EH (cell line): ENCODE results near the gene PGRMC2.

ENCODE experiments used
- DNase-seq: peaks from one replicate; pipeline ENCODE4 v3.0.0-alpha.2; 2015; ENCODE audit warnings: low read depth

The PGRMC2 gene

GRCh38 chr4:128287141-128287870 is at the start of gene PGRMC2:
TSS of gene PGRMC2 (minus strand) at chr4:128287813. CDS start at chr4:128287790, 23 bp downstream.
- peak; percentile 53 for DNase-seq

DNA sequence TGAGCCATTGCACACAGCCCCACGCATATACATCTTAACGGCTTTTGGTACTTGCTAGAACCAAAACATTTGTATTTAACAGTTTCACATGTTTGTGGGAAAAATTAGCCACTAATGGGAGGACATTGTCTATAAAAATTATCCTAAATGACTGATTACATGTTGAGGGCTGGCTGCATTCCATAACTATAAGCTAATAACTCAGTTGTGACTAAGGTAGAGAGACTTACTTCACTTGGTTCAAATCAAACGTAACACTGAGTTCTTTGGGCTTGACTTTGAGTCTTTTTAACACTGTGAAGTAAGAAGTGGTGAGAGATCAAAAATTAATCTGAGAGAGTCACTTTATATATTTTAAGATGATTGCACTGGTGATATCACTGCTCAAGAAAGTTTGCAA is 47.9 kb upstream of the PGRMC2 start:
- DNase-seq = no peak

DNA sequence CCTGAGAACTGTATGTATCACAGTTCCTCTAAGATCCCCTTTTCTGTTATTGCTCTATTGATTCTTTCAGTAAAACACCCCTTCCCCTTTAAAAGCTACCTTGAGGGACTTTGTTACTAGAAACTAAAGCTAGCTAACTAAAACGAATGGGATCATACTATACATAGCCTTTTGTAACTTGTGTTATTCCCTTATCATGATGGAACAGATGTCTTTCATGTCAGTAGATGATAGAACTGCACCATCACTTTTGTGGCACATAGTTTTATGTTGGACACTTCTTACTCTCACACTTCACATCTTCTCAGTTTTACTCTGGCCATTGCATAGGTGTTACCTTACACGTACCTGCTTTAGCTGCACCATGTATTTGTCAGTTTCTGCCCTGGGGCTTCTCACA is 46.6 kb upstream of the PGRMC2 start:
- DNase-seq = no peak

- peak; percentile 35 for DNase-seq
Observed at GRCh38 chr4:128333309-128334018, 45.9 kb upstream of the PGRMC2 start.

GRCh38 chr4:128332081-128332480 is 44.5 kb upstream of the PGRMC2 start:
- DNase-seq = peak; percentile 71

DNA sequence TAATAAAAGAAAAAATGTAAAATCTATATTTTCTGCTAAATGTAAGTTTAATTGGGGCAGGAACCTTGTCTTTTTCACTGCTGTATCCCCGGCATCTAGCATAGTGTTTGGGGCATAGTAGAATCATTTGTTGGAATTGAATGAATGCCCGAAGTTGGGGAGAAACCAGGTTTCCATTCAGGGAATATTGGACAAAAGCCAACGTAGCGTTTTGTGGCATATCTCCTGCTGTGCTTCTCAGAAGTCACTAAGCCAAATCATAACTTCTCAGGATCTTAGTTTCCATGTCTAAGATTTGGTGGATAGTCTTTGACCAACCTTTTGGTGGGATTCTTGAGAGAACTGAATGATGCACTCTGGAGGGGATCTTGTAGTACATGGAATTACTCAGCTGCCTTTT is 42.0 kb upstream of the PGRMC2 start:
- DNase-seq = no peak

DNA sequence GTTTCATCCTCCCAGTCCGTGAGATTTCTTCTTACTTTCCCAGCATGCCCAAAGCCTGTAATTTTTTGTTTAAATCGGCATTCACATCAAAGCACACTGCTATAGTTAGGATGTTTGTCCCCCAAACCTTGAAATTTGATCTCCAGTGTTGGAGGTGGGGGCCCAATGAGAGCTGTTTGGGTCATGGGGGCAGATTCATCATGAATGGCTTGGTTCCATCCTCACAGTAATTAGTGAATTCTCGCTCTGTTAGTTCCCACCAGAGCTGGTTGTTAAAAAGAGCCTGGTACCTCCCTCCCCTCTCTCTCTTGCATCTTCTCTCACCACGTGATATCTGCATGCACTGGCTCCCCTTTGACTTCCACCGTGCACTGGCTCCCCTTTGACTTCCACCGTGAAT is 40.5 kb upstream of the PGRMC2 start:
- no peak for DNase-seq

DNA sequence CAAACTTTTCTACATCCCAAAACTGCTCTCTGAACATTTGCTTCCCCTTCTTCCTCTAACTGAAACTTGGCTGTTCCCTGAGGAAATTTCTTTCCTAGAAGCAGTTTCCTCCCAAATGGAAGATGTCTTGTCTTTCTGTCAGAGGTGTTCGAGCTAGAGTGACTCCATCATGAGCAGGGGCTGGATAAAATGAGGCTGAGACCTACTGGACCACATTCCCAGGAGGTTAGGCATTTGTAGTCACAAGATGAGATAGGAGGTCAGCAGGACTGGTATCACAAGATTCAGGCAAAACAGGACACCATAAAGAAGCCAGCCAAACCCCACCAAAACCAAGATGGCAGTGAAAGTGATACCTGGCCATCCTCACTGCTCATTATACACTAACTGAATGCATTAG is 35.8 kb upstream of the PGRMC2 start:
- no peak for DNase-seq

- DNase-seq = peak; percentile 90
Observed at GRCh38 chr4:128322986-128323385, 35.4 kb upstream of the PGRMC2 start.

- peak; percentile 62 for DNase-seq
Observed at GRCh38 chr4:128322311-128322710, 34.7 kb upstream of the PGRMC2 start.

DNA sequence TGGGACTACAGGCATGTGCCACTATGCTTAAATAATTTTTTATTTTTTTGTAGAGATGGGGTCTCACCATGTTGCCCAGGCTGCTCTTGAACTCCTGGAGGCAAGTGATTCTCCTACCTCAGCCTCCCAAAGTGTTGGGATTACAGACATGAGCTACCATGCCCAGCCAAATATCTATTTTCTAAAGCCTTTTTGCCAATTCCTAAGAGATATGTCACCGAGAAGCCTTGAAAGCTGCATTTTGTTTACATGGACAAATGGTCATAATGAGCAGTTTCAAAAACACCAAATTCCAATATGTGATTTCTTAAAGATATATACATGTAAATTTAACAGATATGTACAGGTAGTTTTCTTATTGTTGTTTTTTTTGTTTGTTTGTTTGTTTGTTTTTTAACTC is 33.0 kb upstream of the PGRMC2 start:
- peak; percentile 55 for DNase-seq

GRCh38 chr4:128315756-128316520 is 28.3 kb upstream of the PGRMC2 start:
- DNase-seq = peak; percentile 63

DNA sequence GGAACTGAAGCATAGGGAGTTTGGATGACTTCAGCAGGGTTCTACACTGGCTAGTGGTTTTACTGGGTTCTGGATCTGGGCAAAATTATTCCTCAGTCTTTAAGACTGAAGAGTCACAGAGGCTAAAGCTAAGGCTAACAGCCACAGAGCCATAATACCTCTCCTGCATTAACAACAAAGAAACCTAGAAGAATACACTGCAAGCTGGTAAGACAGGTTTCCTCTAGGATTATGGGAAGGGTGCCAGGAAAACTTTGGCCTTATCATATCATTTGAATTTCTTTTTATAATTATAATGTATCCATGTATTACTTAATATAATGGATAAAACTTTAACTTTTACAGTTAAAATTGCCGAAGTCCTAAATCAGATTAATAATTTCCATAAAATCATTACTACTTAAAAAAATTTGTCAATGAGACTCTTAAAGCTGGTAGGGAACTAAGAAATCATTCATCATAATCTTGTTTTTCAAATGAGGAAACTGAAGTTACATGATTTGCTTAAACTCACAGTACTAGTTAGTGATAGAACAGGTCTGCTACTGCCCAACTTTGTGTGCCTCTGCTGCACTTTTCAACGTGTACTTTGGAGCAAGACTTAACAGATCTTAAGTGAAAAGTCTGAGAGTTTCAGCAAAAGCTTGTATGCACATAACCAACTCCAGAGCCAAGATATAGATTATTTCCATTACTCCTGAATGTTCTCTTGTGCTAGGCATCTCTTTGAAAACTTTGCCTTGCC is 24.2 kb upstream of the PGRMC2 start:
- DNase-seq = no peak

- DNase-seq = peak; percentile 30
Observed at GRCh38 chr4:128310266-128310697, 22.7 kb upstream of the PGRMC2 start.

DNA sequence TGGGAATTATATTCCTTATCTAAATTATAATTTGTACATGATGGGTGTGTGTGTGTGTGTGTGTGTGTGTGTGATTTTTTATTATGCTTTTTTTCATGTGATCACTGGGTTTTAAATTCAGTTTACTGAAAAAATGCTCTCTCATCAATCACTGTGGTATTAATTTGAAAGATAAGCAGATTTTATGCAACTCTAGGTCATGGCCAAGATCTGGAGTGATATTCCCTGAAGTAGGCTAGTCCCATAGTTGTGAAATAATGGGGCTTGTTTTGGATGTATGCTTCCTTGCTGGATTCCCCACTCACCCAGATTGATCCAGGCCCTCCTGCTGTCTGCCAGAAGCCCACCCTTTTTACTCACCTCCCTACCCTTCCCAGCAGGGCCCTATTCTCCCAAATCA is 22.0 kb upstream of the PGRMC2 start:
- DNase-seq = no peak

DNA sequence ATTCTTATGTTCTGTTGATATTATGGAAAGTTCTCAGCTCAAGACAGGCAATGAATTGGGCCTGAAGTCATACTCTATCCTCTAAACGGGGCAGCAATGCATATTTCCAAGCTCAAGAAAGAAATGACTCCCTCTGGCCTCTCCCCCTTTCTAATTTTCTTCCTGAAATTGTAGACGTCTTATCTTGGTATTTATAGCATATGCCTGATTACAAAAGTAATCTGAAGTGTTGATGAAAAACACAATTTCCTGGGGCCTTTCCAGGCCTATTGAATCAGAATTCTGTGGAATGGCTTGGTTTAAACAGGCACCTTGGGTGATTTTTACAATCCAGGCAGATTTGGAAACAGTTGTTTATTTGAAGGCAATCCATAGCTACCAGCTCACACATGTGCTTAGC is 21.4 kb upstream of the PGRMC2 start:
- DNase-seq = no peak

DNA sequence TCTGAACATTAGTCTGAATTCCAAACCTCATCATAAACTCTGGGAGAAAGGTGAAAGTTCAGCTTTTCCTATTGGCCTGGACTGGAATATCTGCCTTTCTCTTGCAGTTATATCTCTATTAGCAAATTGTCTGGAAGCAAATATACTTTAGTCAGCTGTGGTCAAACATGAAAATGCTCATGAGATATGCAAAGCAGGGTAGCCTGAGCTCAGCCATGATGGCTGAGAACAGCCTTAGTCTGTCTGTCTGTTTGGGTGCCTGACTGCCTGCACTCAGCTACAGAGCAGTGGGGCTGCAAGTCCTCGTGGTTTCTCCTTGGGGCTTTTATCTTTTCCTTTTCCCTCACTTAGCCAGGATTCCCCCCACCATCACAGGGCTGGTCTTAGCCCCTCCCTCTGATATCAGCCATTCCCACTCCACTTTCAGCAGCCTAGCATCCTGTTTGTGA is 19.5 kb upstream of the PGRMC2 start:
- no peak for DNase-seq

DNA sequence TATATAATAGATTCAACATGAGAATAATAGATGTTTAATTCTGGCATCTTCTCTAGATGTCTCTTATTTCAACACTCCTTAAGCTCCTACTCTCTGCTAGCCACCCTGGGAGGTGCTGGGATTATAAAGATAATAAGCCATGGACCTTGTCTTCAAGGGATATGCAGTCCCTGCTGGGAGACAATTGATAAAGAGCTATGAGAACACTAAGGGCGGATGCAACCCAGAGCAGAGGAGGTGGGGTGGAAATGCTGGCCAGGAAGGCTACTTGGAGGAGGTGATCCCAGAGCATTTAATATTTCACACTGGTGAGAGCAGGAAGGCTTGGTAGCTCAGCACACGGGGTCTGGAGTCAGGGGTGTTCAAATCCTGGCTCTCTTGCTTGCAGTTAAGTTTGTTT is 18.3 kb upstream of the PGRMC2 start:
- no peak for DNase-seq

DNA sequence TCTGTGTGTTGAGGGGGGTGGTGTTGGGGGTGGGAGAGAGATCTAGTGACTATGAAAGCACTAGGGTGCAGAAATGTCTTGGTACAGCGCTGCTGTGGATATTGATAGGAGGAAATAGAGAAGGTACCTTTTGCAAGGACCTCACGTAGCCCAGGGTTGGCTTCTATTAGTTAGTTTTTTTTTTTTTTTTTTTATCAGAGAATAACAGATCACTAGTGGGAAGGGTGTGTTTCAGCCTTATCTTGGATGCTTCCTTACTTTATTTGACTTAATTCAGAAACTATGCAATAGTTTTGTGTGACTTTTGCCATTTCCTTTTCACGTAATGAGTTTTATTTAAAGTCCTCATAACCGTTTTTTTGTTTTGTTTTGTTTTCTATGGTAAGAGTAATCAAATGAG is 16.4 kb upstream of the PGRMC2 start:
- DNase-seq = no peak

DNA sequence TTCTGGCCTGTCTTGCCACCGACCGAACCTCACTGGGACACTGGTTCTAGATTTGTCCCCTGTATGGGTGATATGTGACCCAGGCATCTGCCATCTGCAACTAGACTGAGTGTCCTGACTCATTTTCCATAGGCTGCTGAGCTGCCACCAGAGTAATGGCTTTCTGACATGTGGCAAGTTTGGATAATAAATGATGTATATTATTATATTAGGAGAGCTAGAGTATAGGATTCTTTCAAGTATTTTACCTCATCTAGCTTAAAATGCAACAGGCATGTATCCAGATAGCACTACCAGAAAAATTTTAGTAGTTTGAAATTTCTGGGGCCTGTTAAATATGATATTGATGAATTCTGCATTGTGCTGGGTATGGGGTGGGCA is 15.8 kb upstream of the PGRMC2 start:
- no peak for DNase-seq

DNA sequence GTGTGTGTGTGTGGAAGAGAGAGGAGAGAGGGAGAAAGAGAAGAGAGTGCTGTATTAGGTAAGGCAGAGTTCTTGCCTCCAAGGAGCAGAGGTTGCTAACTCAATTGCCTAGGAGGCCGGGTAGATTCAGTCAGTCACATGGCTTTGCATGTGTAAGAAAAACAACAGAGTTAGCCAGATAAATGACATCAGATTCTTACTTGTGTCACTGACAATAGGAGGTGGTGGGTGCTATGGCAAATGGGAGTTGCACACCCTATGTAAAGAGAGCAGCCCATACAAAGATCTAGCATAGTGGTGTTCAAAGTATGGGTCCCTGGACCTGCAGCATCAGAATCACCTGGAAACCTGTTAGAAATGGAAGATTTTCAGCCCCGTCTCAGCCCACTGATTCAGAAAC is 14.4 kb upstream of the PGRMC2 start:
- no peak for DNase-seq

DNA sequence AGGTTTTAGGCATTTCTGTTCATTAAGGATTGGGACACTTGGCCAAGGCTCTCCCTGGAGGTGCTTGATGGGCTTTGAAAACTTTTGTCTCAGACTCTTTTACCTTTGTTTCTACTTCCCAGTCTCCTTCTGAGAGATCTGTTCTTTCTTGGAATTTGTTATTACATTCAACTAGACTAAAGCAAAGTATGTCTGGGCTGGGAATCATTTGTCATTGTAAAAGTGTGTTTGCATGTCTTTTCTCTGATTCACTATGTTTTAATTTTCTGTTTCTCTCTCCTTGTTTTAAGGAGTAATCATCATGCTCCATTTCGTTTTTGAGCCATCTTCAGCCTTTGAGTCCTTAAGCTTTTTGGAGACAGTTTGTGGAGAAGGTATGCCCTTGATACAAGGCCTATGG is 12.2 kb upstream of the PGRMC2 start:
- DNase-seq = peak; percentile 48
